Activated T-helper 1 cell treated with anti-CD3 and anti-CD28 coated beads, Interleukin-2, amount 50 U/mL, for 16 hours (primary cell): ENCODE measurements around the gene GRAMD2A.

Experiments used
- DNase-seq, 2 donors: peaks; one replicate each; pipeline ENCODE4 v3.0.0-alpha.2; 2020; ENCODE audit warnings: low read depth in 1 of 2, low spot score in 1 of 2

Gene GRAMD2A

GRCh38 chr15:72220687-72221086 lies 23.1 kb upstream of the GRAMD2A start:
- DNase-seq: no peak

GRCh38 chr15:72217216-72217615 lies 19.6 kb upstream of the GRAMD2A start:
- DNase-seq: no peak

GRCh38 chr15:72216079-72216478 lies 18.5 kb upstream of the GRAMD2A start:
- no peak for DNase-seq

- no peak for DNase-seq
Measured at GRCh38 chr15:72207558-72208085, 10.0 kb upstream of the GRAMD2A start.

- DNase-seq: no peak
Measured at GRCh38 chr15:72206677-72207000, 9.1 kb upstream of the GRAMD2A start.

GRCh38 chr15:72205896-72206676 lies 8.5 kb upstream of the GRAMD2A start:
- DNase-seq: no peak

GRCh38 chr15:72205273-72205672 lies 7.7 kb upstream of the GRAMD2A start:
- DNase-seq: no peak

GRCh38 chr15:72203507-72203837 lies 5.9 kb upstream of the GRAMD2A start:
- no peak for DNase-seq

- no peak for DNase-seq
Measured at GRCh38 chr15:72202801-72203506, 5.4 kb upstream of the GRAMD2A start.

GRCh38 chr15:72202302-72202701 lies 4.7 kb upstream of the GRAMD2A start:
- no peak for DNase-seq

GRCh38 chr15:72201391-72201921 lies 3.9 kb upstream of the GRAMD2A start:
- no peak for DNase-seq

- DNase-seq: no peak
Measured at GRCh38 chr15:72200395-72201237, 3.0 kb upstream of the GRAMD2A start.

GRCh38 chr15:72199721-72200212 lies 2.2 kb upstream of the GRAMD2A start:
- peak; percentile 50 to 53 for DNase-seq

GRCh38 chr15:72199205-72199515 lies 1.6 kb upstream of the GRAMD2A start:
- no peak for DNase-seq

GRCh38 chr15:72198356-72199204 lies 993 bp upstream of the GRAMD2A start:
- DNase-seq: no peak

- no peak for DNase-seq
Measured at GRCh38 chr15:72197041-72197459, 537 bp downstream of the GRAMD2A start.

GRCh38 chr15:72196409-72197040 lies 1.1 kb downstream of the GRAMD2A start:
- no peak for DNase-seq

GRCh38 chr15:72195101-72195511 lies 2.5 kb downstream of the GRAMD2A start:
- no peak for DNase-seq

GRCh38 chr15:72193836-72194396 lies 3.7 kb downstream of the GRAMD2A start:
- no peak for DNase-seq

GRCh38 chr15:72192416-72192815 lies 5.2 kb downstream of the GRAMD2A start:
- no peak for DNase-seq
